ENCODE results near the gene PCCA. TPM values are rescaled to one million over a fixed set of nuclear protein-coding genes. Genes with fewer than 3 reads are reported as not detected.
"Not testable (repeated sequence)": the region's sequence is repeated elsewhere in the genome, so short reads cannot be mapped to it uniquely, and the experiment has no call there.

Gene PCCA
- total and polyA plus RNA-seq, 4 experiments from 2014 or later, result 4.4 to 9.7 (median 7.4) TPM

DNA sequence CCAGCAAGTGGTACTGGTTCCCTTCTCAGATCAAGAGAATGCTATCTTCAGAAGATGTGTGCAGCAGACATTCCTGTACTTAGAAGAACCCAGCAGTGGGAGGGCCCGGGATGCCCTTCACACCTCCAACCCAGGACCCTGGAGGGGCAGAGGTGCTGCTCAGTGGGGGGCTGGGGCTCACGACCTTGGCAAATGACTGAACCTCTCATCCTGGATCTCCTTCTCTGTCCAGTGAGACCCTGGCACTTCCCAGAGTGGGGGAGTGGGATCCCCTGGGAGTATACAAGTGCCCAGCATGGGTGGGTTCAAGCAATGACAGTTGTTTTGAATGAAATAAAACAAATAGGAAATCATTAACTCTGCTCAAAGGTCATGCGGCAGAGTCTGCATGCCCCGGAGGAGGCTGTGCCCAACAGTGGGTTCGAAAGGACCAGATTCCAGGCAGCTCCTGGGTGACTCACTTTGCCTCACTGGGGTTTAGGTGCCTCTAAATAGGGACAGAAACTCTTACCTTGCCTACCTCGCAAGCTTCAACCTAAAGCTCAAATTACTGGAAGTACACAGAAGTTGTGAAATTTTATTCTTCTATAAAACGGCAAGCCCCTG, 472.8 kb downstream of the PCCA start:
- H3K4me3 Mint-ChIP-seq, result no peak overlapping the region
- H3K4me1 Mint-ChIP-seq, result peaks cover 0 to 4% (median 3%) of the 10 kb centered on the region in 4 donors
- H3K9me3 Mint-ChIP-seq, result peaks cover 0 to 6% (median under 1%) of the 10 kb centered on the region in 8 donors
- H3K9me3 ChIP-seq (ENCODE audit: control insufficient read depth in 1 of 2, low read length in 2 of 2), result no peaks in the 10 kb centered on the region
- no peak overlapping the region for H3K27ac ChIP-seq (ENCODE audit: low read depth, low read length)
- H3K4me3 ChIP-seq (ENCODE audit: low read length in 2 of 2), result no peak overlapping the region
- ChIA-PET POLR2A (ENCODE audit: partially characterized antibody) (no interaction called here), CTCF (ENCODE audit: partially characterized antibody) (interaction anchor here (1.0 to 3.8 kb wide), 3 partner anchors 8 to 21 kb away, joined by 3 to 35 read pairs (median 4); no protein-coding TSS in a partner anchor)
- no peaks in the 10 kb centered on the region for H3K27me3 ChIP-seq (ENCODE audit: insufficient read depth, low read length)
- no peaks in the 10 kb centered on the region for H3K36me3 ChIP-seq (ENCODE audit: insufficient read depth, low read length)
- no peaks in the 10 kb centered on the region for H3K27me3 Mint-ChIP-seq
- intact Hi-C loops (cut with micrococcal nuclease), result no loop called here
- H3K27ac Mint-ChIP-seq, result no peak overlapping the region
- H3K36me3 Mint-ChIP-seq, result peaks cover 5 to 20% of the 10 kb centered on the region in 2 donors
- DNase-seq, result no peak
- no peaks in the 10 kb centered on the region for H3K4me1 ChIP-seq (ENCODE audit: insufficient read depth, low read length)

DNA sequence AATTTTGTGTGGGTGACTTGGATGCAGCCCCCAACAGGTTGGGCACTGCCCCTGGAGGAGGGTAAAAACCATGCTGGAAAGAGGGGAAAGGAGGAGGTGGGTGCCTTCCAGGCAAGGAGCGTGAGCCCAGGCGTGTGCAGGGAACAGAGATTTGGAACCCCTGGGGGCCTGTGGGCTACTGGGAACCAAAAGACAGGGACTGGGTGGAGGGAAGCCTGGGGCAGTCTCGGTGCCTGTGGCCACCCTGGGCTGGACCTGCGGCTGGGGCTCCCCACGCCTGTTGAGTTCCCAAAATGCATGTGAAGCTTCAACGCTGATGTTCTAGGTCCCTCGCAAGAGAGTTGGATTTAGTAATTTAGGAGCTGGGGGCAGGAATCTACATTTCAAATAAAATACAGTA, 474.9 kb downstream of the PCCA start:
- H3K4me1 ChIP-seq (ENCODE audit: insufficient read depth, low read length), result no peaks in the 10 kb centered on the region
- Mint-ChIP-seq H3K27me3 (no peaks in the 10 kb centered on the region), H3K9me3 (peaks cover 0 to 7% (median under 1%) of the 10 kb centered on the region in 8 donors)

DNA sequence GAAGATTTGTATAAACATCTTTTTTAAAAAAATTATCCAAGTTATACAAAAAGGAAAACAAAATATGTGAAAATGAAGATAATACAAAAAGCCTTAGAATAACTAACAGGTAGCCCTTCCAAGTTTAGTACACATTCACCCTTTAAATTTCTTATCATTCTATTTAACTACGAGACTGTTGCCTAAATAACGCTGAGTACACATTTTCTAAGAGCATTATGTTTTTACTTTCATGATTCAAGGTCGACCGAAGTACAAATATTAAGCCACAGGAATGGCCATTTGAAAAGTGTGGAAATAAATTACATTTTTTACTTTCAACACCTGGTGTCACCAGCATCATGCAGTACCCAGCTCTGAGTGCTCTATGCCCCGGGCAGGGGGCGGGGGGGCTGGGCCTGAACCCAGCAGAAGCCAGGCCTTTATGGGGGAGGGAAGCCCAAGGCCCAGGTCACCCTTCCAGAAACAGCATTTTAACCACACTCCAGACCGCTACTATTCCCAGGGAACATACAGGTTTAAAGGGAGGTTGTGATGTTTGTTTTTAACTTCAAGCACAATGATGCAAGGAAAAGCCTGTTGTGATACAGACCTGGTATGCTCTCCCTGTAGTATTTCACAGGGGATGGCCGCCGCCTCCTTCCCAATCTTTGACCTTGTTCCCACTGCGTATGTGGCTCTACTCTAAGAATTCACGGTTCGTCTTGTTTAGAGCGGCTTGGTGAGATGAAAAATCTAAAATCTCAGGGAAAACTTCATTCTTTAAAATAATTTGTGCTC, 475.7 kb downstream of the PCCA start:
- Mint-ChIP-seq H3K27ac (no peak overlapping the region), H3K4me3 (no peak overlapping the region), H3K36me3 (peaks cover 8 to 32% of the 10 kb centered on the region in 2 donors), H3K4me1 (peaks cover 0 to 5% (median 4%) of the 10 kb centered on the region in 4 donors), H3K9me3 (peaks cover 0 to 7% (median under 1%) of the 10 kb centered on the region in 8 donors), H3K27me3 (no peaks in the 10 kb centered on the region)
- Histone ChIP-seq H3K9me3 (ENCODE audit: control insufficient read depth in 1 of 2, low read length in 2 of 2) (no peaks in the 10 kb centered on the region), H3K27me3 (ENCODE audit: insufficient read depth, low read length) (no peaks in the 10 kb centered on the region), H3K4me3 (ENCODE audit: low read length in 2 of 2) (no peak overlapping the region), H3K4me1 (ENCODE audit: insufficient read depth, low read length) (no peaks in the 10 kb centered on the region), H3K36me3 (ENCODE audit: insufficient read depth, low read length) (no peaks in the 10 kb centered on the region), H3K27ac (ENCODE audit: low read depth, low read length) (no peak overlapping the region)
- ChIA-PET CTCF (ENCODE audit: partially characterized antibody) (interaction anchor here (1.2 kb wide), 1 partner anchor 8 kb away, joined by 3 read pairs; no protein-coding TSS in a partner anchor), POLR2A (ENCODE audit: partially characterized antibody) (no interaction called here)
- intact Hi-C loops (cut with micrococcal nuclease), result no loop called here
- DNase-seq, result no peak

More for the DNA sequence above, 474.9 kb downstream of the PCCA start:
- no peaks in the 10 kb centered on the region for H3K9me3 ChIP-seq (ENCODE audit: control insufficient read depth in 1 of 2, low read length in 2 of 2)
- POLR2A ChIA-PET (ENCODE audit: partially characterized antibody), result no interaction called here
- Mint-ChIP-seq H3K36me3 (peaks cover 8 to 31% of the 10 kb centered on the region in 2 donors), H3K4me3 (no peak overlapping the region), H3K27ac (no peak overlapping the region), H3K4me1 (peaks cover 0 to 5% (median 3%) of the 10 kb centered on the region in 4 donors)
- H3K4me3 ChIP-seq (ENCODE audit: low read length in 2 of 2), result no peak overlapping the region
- no peaks in the 10 kb centered on the region for H3K27me3 ChIP-seq (ENCODE audit: insufficient read depth, low read length)
- no peak for DNase-seq
- no peaks in the 10 kb centered on the region for H3K36me3 ChIP-seq (ENCODE audit: insufficient read depth, low read length)
- CTCF ChIA-PET (ENCODE audit: partially characterized antibody), result interaction anchor here (1.2 kb wide), 1 partner anchor 9 kb away, joined by 3 read pairs; no protein-coding TSS in a partner anchor
- intact Hi-C loops (cut with micrococcal nuclease), result no loop called here
- H3K27ac ChIP-seq (ENCODE audit: low read depth, low read length), result no peak overlapping the region

DNA sequence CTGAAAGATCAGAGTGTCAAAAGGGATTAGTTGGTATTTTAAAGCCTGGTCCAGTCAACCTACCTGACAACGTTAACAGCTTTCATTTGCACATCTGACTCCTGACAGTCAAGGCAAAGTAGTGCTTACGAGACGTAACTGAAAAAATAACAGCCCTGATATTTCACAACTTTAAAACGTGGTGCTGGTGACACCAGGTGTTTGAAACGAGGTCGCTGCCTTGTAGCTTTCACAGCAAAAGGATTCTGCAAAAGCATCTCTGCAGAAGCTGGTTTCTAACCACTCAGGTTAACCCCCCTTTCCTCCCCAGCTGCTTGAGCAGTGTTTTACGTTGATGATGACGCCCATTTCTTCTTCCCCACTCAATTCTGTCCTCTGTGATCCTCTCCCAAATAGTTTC, 476.4 kb downstream of the PCCA start:
- H3K9me3 Mint-ChIP-seq, result peaks cover 0 to 7% (median under 1%) of the 10 kb centered on the region in 8 donors

DNA sequence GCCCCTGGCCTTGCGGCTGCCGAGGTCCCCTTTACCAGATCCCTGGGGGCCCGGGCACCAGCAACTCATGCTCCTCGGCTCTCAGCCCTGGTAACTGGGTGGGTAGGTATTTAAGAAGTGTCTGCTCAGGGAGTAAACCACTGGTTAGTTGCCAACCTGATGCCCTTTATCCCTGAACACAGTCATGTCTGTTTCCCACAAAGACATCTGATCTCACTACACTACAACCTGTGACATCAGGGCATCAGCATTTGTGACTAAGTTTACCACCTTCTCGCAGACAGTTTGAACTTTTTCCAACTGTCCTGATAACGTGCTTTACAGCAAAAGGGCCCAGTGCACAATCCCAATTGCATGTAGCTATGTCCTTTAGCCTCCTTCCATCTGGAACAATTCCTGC, 477.6 kb downstream of the PCCA start:
- Mint-ChIP-seq H3K9me3 (peaks cover 0 to 7% (median under 1%) of the 10 kb centered on the region in 8 donors), H3K36me3 (peaks cover 8 to 37% of the 10 kb centered on the region in 2 donors), H3K4me1 (peaks cover 0 to 5% (median 4%) of the 10 kb centered on the region in 4 donors), H3K27ac (no peak overlapping the region), H3K27me3 (no peaks in the 10 kb centered on the region), H3K4me3 (no peak overlapping the region)
- intact Hi-C loops (cut with micrococcal nuclease), result no loop called here
- no peaks in the 10 kb centered on the region for H3K9me3 ChIP-seq (ENCODE audit: control insufficient read depth in 1 of 2, low read length in 2 of 2)
- H3K27ac ChIP-seq (ENCODE audit: low read depth, low read length), result no peak overlapping the region
- POLR2A ChIA-PET (ENCODE audit: partially characterized antibody), result no interaction called here
- DNase-seq, result no peak
- no peak overlapping the region for H3K4me3 ChIP-seq (ENCODE audit: low read length in 2 of 2)
- CTCF ChIA-PET (ENCODE audit: partially characterized antibody), result no interaction called here
- H3K36me3 ChIP-seq (ENCODE audit: insufficient read depth, low read length), result no peaks in the 10 kb centered on the region
- no peaks in the 10 kb centered on the region for H3K27me3 ChIP-seq (ENCODE audit: insufficient read depth, low read length)
- no peaks in the 10 kb centered on the region for H3K4me1 ChIP-seq (ENCODE audit: insufficient read depth, low read length)

More for the DNA sequence above, 476.4 kb downstream of the PCCA start:
- no peak overlapping the region for H3K4me3 ChIP-seq (ENCODE audit: low read length in 2 of 2)
- DNase-seq, result no peak
- Mint-ChIP-seq H3K4me1 (peaks cover 0 to 5% (median 4%) of the 10 kb centered on the region in 4 donors), H3K4me3 (no peak overlapping the region), H3K27ac (peak overlapping the region in 2 of 7 donors; percentile 2 to 78), H3K36me3 (peaks cover 8 to 37% of the 10 kb centered on the region in 2 donors), H3K27me3 (no peaks in the 10 kb centered on the region)
- POLR2A ChIA-PET (ENCODE audit: partially characterized antibody), result no interaction called here
- H3K9me3 ChIP-seq (ENCODE audit: control insufficient read depth in 1 of 2, low read length in 2 of 2), result no peaks in the 10 kb centered on the region
- no peak overlapping the region for H3K27ac ChIP-seq (ENCODE audit: low read depth, low read length)
- intact Hi-C loops (cut with micrococcal nuclease), result no loop called here
- CTCF ChIA-PET (ENCODE audit: partially characterized antibody), result interaction anchor here (1.0 kb wide), 1 partner anchor 9 kb away, joined by 3 read pairs; no protein-coding TSS in a partner anchor
- H3K4me1 ChIP-seq (ENCODE audit: insufficient read depth, low read length), result no peaks in the 10 kb centered on the region
- no peaks in the 10 kb centered on the region for H3K27me3 ChIP-seq (ENCODE audit: insufficient read depth, low read length)
- no peaks in the 10 kb centered on the region for H3K36me3 ChIP-seq (ENCODE audit: insufficient read depth, low read length)

DNA sequence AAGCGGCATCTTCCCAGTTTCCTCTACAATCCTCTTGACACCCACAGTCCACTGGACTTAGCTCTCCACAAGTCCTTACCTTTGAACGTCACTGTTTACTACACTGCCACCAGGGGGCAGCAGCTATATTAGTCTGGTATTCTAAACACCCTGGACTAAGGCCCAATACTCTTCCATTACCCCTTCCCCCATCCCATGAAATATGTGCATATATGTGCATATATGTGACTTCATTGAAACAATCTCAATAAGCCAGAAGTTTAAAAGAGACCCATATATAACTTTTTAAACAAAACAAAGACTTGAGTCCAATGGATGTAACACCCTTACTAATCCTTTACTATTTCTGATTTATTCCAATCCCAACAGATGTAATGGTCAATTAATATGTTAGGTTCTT, 484.2 kb downstream of the PCCA start:
- Mint-ChIP-seq H3K27ac (no peak overlapping the region), H3K27me3 (no peaks in the 10 kb centered on the region), H3K4me3 (no peak overlapping the region), H3K9me3 (no peaks in the 10 kb centered on the region), H3K36me3 (peaks cover 8 to 17% of the 10 kb centered on the region in 2 donors), H3K4me1 (peaks cover 12 to 28% (median 16%) of the 10 kb centered on the region in 4 donors)
- Histone ChIP-seq H3K9me3 (ENCODE audit: control insufficient read depth in 1 of 2, low read length in 2 of 2) (no peaks in the 10 kb centered on the region), H3K4me3 (ENCODE audit: low read length in 2 of 2) (no peak overlapping the region), H3K27me3 (ENCODE audit: insufficient read depth, low read length) (no peaks in the 10 kb centered on the region), H3K27ac (ENCODE audit: low read depth, low read length) (no peak overlapping the region), H3K4me1 (ENCODE audit: insufficient read depth, low read length) (peaks cover 11% of the 10 kb centered on the region), H3K36me3 (ENCODE audit: insufficient read depth, low read length) (no peaks in the 10 kb centered on the region)
- ChIA-PET CTCF (ENCODE audit: partially characterized antibody) (interaction anchor here (0.6 to 7.1 kb wide), 30 partner anchors 9 to 917 kb away, joined by 3 to 182 read pairs (median 4); partner anchors contain the start of genes GGACT and TMTC4), POLR2A (ENCODE audit: partially characterized antibody) (interaction anchor here (0.9 to 3.1 kb wide), 6 partner anchors 9 to 917 kb away, joined by 3 to 22 read pairs (median 3); partner anchors contain the start of genes GGACT and TMTC4)
- intact Hi-C loops (cut with micrococcal nuclease), result loop anchor here (1.0 kb wide), 3 partner anchors 15 to 554 kb away; partner anchors contain the start of gene GGACT
- peak; percentile 61 to 76 (median 68) for DNase-seq

DNA sequence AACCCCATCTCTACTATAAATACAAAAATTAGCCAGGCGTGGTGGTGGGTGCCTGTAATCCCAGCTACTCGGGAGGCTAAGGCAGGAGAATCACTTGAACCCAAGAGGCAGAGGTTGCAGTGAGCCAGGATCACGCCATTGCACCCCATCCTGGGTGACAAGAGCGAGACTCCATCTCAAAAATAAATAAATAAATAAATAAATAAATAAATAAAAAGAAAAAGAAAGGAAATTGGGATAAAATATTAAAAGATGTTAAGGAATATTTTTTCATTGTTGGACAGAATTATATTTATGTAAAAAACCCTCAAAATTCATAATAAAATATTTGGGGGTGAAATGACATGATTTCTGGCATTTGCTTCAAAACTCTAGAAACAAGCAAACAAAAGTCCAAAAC, 488.3 kb downstream of the PCCA start:
- H3K27me3 ChIP-seq (ENCODE audit: insufficient read depth, low read length); H3K4me3 Mint-ChIP-seq; intact Hi-C loops (cut with micrococcal nuclease); DNase-seq; H3K4me3 ChIP-seq (ENCODE audit: low read length in 2 of 2); H3K27ac ChIP-seq (ENCODE audit: low read depth, low read length); H3K27ac Mint-ChIP-seq; H3K9me3 ChIP-seq (ENCODE audit: control insufficient read depth in 1 of 2, low read length in 2 of 2); H3K27me3 Mint-ChIP-seq; H3K36me3 ChIP-seq (ENCODE audit: insufficient read depth, low read length); H3K9me3 Mint-ChIP-seq: not testable (repeated sequence)
- peaks cover 22% of the 10 kb centered on the region for H3K4me1 ChIP-seq (ENCODE audit: insufficient read depth, low read length)
- ChIA-PET CTCF (ENCODE audit: partially characterized antibody) (interaction anchor here (0.6 to 7.1 kb wide), 3 partner anchors 10 to 63 kb away, joined by 3 to 182 read pairs (median 3); partner anchors contain the start of gene GGACT), POLR2A (ENCODE audit: partially characterized antibody) (interaction anchor here (0.8 kb wide), 1 partner anchor 97 kb away, joined by 4 read pairs; no protein-coding TSS in a partner anchor)
- Mint-ChIP-seq H3K4me1 (peaks cover 23 to 52% (median 28%) of the 10 kb centered on the region in 4 donors), H3K36me3 (peaks cover 25 to 43% of the 10 kb centered on the region in 2 donors)
